Neuronal stem cell (in vitro differentiated cells): ENCODE results near the gene PLET1.

Source experiments
- DNase-seq: peaks from one replicate; pipeline ENCODE4 v3.0.0-alpha.2; 2013; ENCODE audit warnings: low spot score
- H2AFZ ChIP-seq: one replicate; pipeline ENCODE4 v1.6.1; 2013; ENCODE audit warnings: mild to moderate bottlenecking, low read length, inconsistent platforms
- H2AK5ac ChIP-seq: 2 replicates; pipeline ENCODE4 v1.6.1; 2013; ENCODE audit warnings: low read depth, mild to moderate bottlenecking, inconsistent platforms, low read length, moderate library complexity, mixed read lengths
- H2BK120ac ChIP-seq: 2 replicates; pipeline ENCODE4 v1.6.1; 2013; ENCODE audit warnings: low read depth, mild to moderate bottlenecking, inconsistent platforms, low read length, moderate library complexity, mixed read lengths
- H2BK12ac ChIP-seq: one replicate; pipeline ENCODE4 v1.6.1; 2013; ENCODE audit warnings: low read length, inconsistent platforms
- H2BK15ac ChIP-seq: 2 replicates; pipeline ENCODE4 v1.6.1; 2013; ENCODE audit warnings: mild to moderate bottlenecking, low read length, inconsistent platforms, mixed read lengths
- H2BK5ac ChIP-seq: one replicate; pipeline ENCODE4 v1.6.1; 2013; ENCODE audit warnings: inconsistent platforms, mild to moderate bottlenecking, low read length, moderate library complexity
- H3K14ac ChIP-seq: one replicate; pipeline ENCODE4 v1.6.1; 2013; ENCODE audit warnings: low read length, inconsistent platforms
- H3K18ac ChIP-seq: 2 replicates; pipeline ENCODE4 v1.6.1; 2013; ENCODE audit warnings: low read length, inconsistent platforms
- H3K23ac ChIP-seq: 2 replicates; pipeline ENCODE4 v1.6.1; 2013; ENCODE audit warnings: low read depth, mild to moderate bottlenecking, mixed read lengths, low read length, inconsistent platforms; ENCODE audit not compliant: poor library complexity
- H3K27ac ChIP-seq: replicated peaks from 3 replicates; pipeline ENCODE4 v1.5.1; 2013; ENCODE audit warnings: low read length, inconsistent platforms
- H3K27me3 ChIP-seq, 3 experiments: 2 replicates each; pipeline ENCODE4 v1.6.1; 2013; ENCODE audit warnings: low read length in 3 of 3, mild to moderate bottlenecking in 2 of 3, inconsistent platforms in 1 of 3, low read depth in 1 of 3, mixed read lengths in 1 of 3, moderate library complexity in 1 of 3; ENCODE audit not compliant: control insufficient read depth in 3 of 3, insufficient read depth in 3 of 3
- H3K36me3 ChIP-seq, 2 donors: replicated peaks in 1 of 2; 2 replicates each; pipeline ENCODE4 v1.6.1; 2013; ENCODE audit warnings: low read length in 2 of 2; ENCODE audit not compliant: control insufficient read depth in 2 of 2, insufficient read depth in 2 of 2
- H3K4ac ChIP-seq: 2 replicates; pipeline ENCODE4 v1.6.1; 2013; ENCODE audit warnings: inconsistent platforms, mild to moderate bottlenecking, low read length, moderate library complexity
- H3K4me1 ChIP-seq, 2 donors: 1 replicate in 1 of 2; 2 replicates in 1 of 2; pipeline ENCODE4 v1.6.1; 2013; ENCODE audit warnings: low read length in 2 of 2, low read depth in 1 of 2; ENCODE audit not compliant: control insufficient read depth in 2 of 2, insufficient read depth in 1 of 2
- H3K4me2 ChIP-seq: one replicate; pipeline ENCODE4 v1.6.1; 2013; ENCODE audit warnings: mild to moderate bottlenecking, low read length, inconsistent platforms; ENCODE audit not compliant: insufficient read depth, poor library complexity, severe bottlenecking
- H3K4me3 ChIP-seq, 2 donors: 2 replicates each; pipeline ENCODE4 v1.5.1; 2013; ENCODE audit warnings: low read length in 2 of 2, mild to moderate bottlenecking in 2 of 2, inconsistent platforms in 1 of 2, moderate library complexity in 1 of 2
- H3K79me1 ChIP-seq: one replicate; pipeline ENCODE4 v1.6.1; 2013; ENCODE audit warnings: low read depth, mild to moderate bottlenecking, inconsistent platforms, low read length, moderate library complexity
- H3K9ac ChIP-seq: one replicate; pipeline ENCODE4 v1.6.1; 2013; ENCODE audit warnings: mild to moderate bottlenecking, low read depth, low read length, inconsistent platforms; ENCODE audit not compliant: poor library complexity
- H3K9me3 ChIP-seq, 2 donors: replicated peaks in 1 of 2; 2 replicates each; pipeline versions ENCODE3 to v1.6.1; 2013; ENCODE audit warnings: low read length in 2 of 2, mild to moderate bottlenecking in 2 of 2, inconsistent platforms in 1 of 2, low read depth in 1 of 2, mixed read lengths in 1 of 2, moderate library complexity in 1 of 2; ENCODE audit not compliant: control insufficient read depth in 2 of 2, insufficient read depth in 1 of 2
- H4K8ac ChIP-seq: one replicate; pipeline ENCODE4 v1.6.1; 2013; ENCODE audit warnings: low read depth, mild to moderate bottlenecking, inconsistent platforms, low read length, moderate library complexity
- H4K91ac ChIP-seq: one replicate; pipeline ENCODE4 v1.6.1; 2013; ENCODE audit warnings: low read length, low read depth, mild to moderate bottlenecking, inconsistent platforms; ENCODE audit not compliant: poor library complexity
- WGBS, 2 donors: extraction: QIAGEN DNeasy Blood & Tissue Kit; methylation state at CpG; one replicate each; pipeline ENCODE4 v1.1.7; 2013; ENCODE audit warnings: missing lambda C conversion rate in 2 of 2, mixed read lengths in 1 of 2; ENCODE audit not compliant: insufficient read length in 2 of 2, insufficient replicate concordance in 1 of 2; ENCODE audit errors: extremely low coverage in 2 of 2; 5-methylcytosine and 5-hydroxymethylcytosine counted together

Gene PLET1

GRCh38 chr11:112225753-112226061 lies 35.0 kb downstream of the PLET1 start:
- DNase-seq, result no peak
- Histone ChIP-seq H3K14ac (no peak overlapping the region), H3K4me2 (peak overlapping the region; percentile 72), H3K4me1 (peaks cover 4 to 8% of the 10 kb centered on the region in 2 donors), H2AK5ac (no peak overlapping the region), H3K9me3 (no peaks in the 10 kb centered on the region), H3K27ac (no peak overlapping the region), H3K79me1 (no peaks in the 10 kb centered on the region), H2BK5ac (no peak overlapping the region), H3K36me3 (peaks cover 5 to 22% of the 10 kb centered on the region in 2 donors), H4K91ac (no peak overlapping the region), H3K4ac (no peak overlapping the region), H2BK120ac (no peak overlapping the region), H3K23ac (peak overlapping the region; percentile 76), H4K8ac (no peak overlapping the region), H3K4me3 (peak overlapping the region; percentile 94 to 95), H2BK12ac (no peak overlapping the region), H3K9ac (peak overlapping the region; percentile 89), H2BK15ac (no peak overlapping the region), H2AFZ (peak overlapping the region; percentile 100), H3K27me3 (peaks cover 0 to 14% (median 0%) of the 10 kb centered on the region in 3 experiments), H3K18ac (peak overlapping the region; percentile 86)
- no CpG with 5 or more reads among the region's 8 CpGs for WGBS, 2 donors

GRCh38 chr11:112223754-112224532 lies 36.7 kb downstream of the PLET1 start:
- Histone ChIP-seq H3K23ac (no peak overlapping the region), H3K27ac (no peak overlapping the region), H3K9me3 (no peaks in the 10 kb centered on the region), H2BK120ac (no peak overlapping the region), H3K79me1 (no peaks in the 10 kb centered on the region), H2BK12ac (no peak overlapping the region), H3K27me3 (peaks cover 0 to 20% (median 0%) of the 10 kb centered on the region in 3 experiments), H3K4me1 (peaks cover 4 to 8% of the 10 kb centered on the region in 2 donors), H3K9ac (no peak overlapping the region), H2BK5ac (no peak overlapping the region), H2BK15ac (no peak overlapping the region), H3K4ac (no peak overlapping the region), H3K4me2 (no peak overlapping the region), H3K36me3 (peaks cover 0 to 5% of the 10 kb centered on the region in 2 donors), H3K18ac (no peak overlapping the region), H3K14ac (no peak overlapping the region), H2AFZ (no peak overlapping the region), H3K4me3 (no peak overlapping the region), H2AK5ac (no peak overlapping the region), H4K91ac (no peak overlapping the region), H4K8ac (no peak overlapping the region)
- DNase-seq, result no peak
- WGBS, 2 donors, result no CpG with 5 or more reads among the region's 5 CpGs

- WGBS, 2 donors, result no CpG with 5 or more reads among the region's 1 CpG
- no peak overlapping the region for H4K91ac ChIP-seq
- no peak for DNase-seq
Observed at GRCh38 chr11:112223121-112223520, 37.5 kb downstream of the PLET1 start.

GRCh38 chr11:112222303-112222702 lies 38.4 kb downstream of the PLET1 start:
- peaks cover 2 to 4% of the 10 kb centered on the region in 2 donors for H3K4me1 ChIP-seq
- DNase-seq, result no peak
- no peak overlapping the region for H2BK120ac ChIP-seq
- H3K27me3 ChIP-seq, result peaks cover 0 to 20% (median 0%) of the 10 kb centered on the region in 3 experiments
- no peaks in the 10 kb centered on the region for H3K79me1 ChIP-seq
- no peak overlapping the region for H2BK12ac ChIP-seq
- no peak overlapping the region for H2AFZ ChIP-seq
- no peaks in the 10 kb centered on the region for H3K36me3 ChIP-seq
- no peak overlapping the region for H3K4ac ChIP-seq
- H3K9ac ChIP-seq, result peak overlapping the region; percentile 31
- no peak overlapping the region for H2BK15ac ChIP-seq
- no peak overlapping the region for H3K14ac ChIP-seq
- no peak overlapping the region for H4K8ac ChIP-seq
- H3K4me3 ChIP-seq, result no peak overlapping the region
- no peak overlapping the region for H3K23ac ChIP-seq
- H3K4me2 ChIP-seq, result no peak overlapping the region
- no peaks in the 10 kb centered on the region for H3K9me3 ChIP-seq
- no peak overlapping the region for H3K27ac ChIP-seq
- H4K91ac ChIP-seq, result no peak overlapping the region
- no peak overlapping the region for H2BK5ac ChIP-seq
- no peak overlapping the region for H2AK5ac ChIP-seq
- WGBS, 2 donors, result no CpG with 5 or more reads among the region's 4 CpGs
- H3K18ac ChIP-seq, result no peak overlapping the region

More at GRCh38 chr11:112223121-112223520, 37.5 kb downstream of the PLET1 start:
- H3K23ac ChIP-seq, result no peak overlapping the region
- H4K8ac ChIP-seq, result no peak overlapping the region
- peaks cover 4 to 8% of the 10 kb centered on the region in 2 donors for H3K4me1 ChIP-seq
- no peak overlapping the region for H3K4me3 ChIP-seq
- H2AK5ac ChIP-seq, result no peak overlapping the region
- no peak overlapping the region for H2BK12ac ChIP-seq
- no peak overlapping the region for H3K14ac ChIP-seq
- no peak overlapping the region for H3K4me2 ChIP-seq
- no peak overlapping the region for H3K27ac ChIP-seq
- H3K4ac ChIP-seq, result no peak overlapping the region
- no peak overlapping the region for H2BK15ac ChIP-seq
- H2BK120ac ChIP-seq, result no peak overlapping the region
- H2BK5ac ChIP-seq, result no peak overlapping the region
- no peaks in the 10 kb centered on the region for H3K79me1 ChIP-seq
- H3K36me3 ChIP-seq, result no peaks in the 10 kb centered on the region
- peaks cover 0 to 20% (median 0%) of the 10 kb centered on the region in 3 experiments for H3K27me3 ChIP-seq
- no peak overlapping the region for H3K9ac ChIP-seq
- H3K9me3 ChIP-seq, result no peaks in the 10 kb centered on the region
- no peak overlapping the region for H3K18ac ChIP-seq
- no peak overlapping the region for H2AFZ ChIP-seq
